NOMO-1 (cell line): ENCODE measurements around the gene HAPLN2.
"Not testable (repeated sequence)": the region's sequence is repeated elsewhere in the genome, so short reads cannot be mapped to it uniquely, and the experiment has no call there.

Source experiments
- DNase-seq, 2 experiments: peaks; one replicate each; lab custom pipeline; 2025; ENCODE audit not compliant: unreplicated experiment in 2 of 2; lab: John Stamatoyannopoulos, UW

HAPLN2 gene

DNA sequence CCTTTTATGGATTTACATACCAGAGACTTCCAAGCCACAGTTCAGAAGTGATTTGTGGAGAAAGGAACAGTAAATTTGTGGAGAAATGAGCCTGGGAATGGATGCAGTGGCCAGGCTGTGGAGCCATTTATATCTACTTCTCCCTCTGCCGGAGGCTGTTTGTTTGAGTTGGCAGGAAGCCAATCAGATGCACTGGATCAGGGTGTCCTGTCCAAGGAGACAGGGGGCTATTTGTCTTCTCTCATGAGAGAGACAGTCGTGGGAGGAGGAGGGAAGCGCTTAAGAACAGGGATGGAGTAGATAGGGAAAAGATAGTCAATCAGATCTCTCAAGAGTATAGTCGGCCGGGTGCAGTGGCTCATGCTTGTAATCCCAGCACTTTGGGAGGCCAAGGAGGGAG is 2.8 kb upstream of the HAPLN2 start:
- no peak for DNase-seq

GRCh38 chr1:156619582-156619955 is 354 bp downstream of the HAPLN2 start:
- no peak for DNase-seq

DNA sequence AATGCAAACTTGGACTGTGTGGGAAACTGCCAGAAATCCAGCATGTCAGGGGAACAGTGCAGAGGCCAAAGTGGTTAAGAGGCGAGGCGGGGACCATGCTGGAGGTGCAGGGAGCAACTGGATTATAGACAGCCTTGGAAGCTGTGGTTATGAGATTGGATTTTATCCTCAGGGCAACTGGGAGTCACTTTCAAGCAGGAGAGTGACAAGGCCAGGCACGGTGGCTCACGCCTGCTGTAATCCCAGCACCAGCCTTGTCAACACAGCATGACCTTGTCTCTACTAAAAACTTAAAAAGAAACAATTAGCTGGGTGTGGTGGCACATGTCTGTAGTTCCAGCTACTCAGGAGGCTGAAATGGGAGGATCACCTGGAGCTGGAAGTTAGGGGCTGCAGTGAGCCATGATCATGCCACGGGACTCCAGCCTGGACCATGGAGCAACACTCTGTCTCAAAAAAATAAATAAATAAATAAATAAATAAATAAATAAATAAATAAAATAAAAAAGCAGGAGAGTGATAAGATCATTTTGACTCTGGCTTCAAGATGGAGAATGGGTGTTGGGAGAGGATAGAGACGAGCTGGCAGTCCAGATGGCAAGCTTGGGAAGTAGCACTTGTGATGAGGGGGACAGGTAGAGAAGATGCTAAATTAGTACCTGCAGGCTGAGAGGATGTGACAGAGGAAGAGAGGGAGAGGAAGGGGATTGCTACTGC is 3.5 kb downstream of the HAPLN2 start:
- DNase-seq: no peak

GRCh38 chr1:156623946-156624813 is 5.0 kb downstream of the HAPLN2 start:
- DNase-seq: peak; percentile 25 to 49

DNA sequence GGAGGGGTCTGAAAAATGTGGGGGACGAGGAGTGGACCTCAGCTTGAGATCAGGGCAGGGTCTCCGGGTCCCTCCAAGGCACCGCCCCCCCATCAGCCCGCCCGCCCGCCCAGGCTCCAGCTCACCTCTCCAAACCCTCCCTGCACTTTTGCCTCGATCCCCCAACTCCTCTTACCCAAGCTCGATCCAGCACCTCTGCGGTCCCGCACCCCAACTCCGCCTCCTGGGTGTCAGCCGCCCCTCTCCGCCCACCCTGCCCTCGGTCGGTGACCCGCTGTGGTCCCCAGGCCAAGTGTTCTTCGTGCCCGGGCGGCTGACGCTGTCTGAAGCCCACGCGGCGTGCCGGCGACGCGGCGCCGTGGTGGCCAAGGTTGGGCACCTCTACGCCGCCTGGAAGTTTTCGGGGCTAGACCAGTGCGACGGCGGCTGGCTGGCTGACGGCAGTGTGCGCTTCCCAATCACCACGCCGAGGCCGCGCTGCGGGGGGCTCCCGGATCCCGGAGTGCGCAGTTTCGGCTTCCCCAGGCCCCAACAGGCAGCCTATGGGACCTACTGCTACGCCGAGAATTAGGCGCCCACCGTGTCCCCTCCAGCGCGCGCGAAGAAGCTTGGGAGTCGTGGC is 5.7 kb downstream of the HAPLN2 start:
- no peak for DNase-seq

GRCh38 chr1:156625436-156626078 is 6.3 kb downstream of the HAPLN2 start:
- DNase-seq: peak in 1 of 2 experiments; percentile 9

- no peak for DNase-seq
Measured at GRCh38 chr1:156626079-156626438, 6.8 kb downstream of the HAPLN2 start.

DNA sequence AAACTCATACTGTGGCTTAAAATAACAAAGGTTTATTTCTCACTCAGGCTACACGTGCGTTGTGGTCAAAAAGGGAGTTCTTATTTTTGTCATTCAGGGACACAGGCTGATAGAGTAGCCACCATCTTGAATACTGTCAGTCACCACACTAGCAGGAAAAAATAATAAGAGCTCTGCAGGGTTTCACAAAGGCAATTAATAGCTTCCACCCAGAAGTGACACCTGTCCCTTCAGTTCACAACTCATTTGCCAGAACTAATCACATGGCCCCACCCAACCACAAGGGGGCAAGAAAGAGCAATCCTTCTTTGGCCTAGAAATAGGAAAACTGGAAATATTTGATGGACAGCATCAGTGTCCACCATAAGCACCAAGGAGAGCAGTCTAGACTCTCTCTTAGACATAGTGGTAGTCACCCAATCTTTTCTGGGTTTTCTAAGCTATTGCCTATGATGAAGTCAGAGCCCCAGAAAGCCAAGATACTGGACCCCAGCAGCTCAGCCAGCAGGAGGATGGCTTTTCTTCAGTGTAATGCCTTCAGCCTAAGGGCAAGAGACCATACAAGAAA is 8.2 kb downstream of the HAPLN2 start:
- peak; percentile 20 to 34 for DNase-seq

DNA sequence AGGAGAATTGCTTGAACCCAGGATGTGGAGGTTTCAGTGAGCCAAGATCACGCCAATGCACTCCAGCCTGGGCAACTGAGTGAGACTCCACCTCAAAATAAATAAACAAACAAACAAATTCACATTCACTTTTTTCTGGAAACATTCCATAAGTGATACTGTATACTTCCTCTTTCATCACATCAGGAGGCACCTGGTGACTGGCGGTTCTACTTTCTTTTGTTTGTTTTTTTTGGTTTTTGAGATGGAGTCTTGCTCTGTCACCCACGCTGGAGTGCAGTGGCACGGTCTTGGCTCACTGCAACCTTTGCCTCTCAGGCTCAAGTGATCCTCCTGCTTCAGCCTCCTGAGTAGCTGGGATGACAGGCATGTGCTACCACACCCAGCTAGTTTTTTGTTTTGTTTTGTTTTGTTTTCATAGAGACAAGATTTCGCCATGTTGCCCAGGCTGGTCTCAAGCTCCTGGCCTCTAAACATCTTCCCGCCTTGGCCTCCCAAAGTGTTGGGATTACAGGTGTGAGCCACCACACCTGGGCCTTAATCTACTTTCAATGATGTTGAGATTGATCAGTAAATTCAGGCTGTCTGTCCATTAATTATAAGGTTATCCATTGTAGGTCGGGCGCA is 10.7 kb downstream of the HAPLN2 start:
- no peak for DNase-seq

DNA sequence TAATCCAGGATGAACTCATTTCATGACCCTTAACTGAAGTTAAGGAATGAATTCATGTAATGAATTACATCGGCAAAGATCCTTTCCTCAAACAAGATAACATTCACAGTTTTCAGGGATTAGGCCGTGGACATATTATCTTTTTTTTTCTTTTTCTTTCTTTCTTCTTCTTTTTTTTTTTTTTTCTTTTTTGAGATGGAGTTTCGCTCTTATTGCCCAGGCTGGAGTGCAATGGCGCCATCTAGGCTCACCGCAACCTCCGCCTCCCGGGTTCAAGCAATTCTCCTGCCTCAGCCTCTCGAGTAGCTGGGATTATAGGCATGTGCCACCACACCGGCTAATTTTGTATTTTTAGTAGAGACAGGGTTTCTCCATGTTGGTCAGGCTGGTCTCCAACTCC is 11.9 kb downstream of the HAPLN2 start:
- DNase-seq: not testable (repeated sequence)

- no peak for DNase-seq
Measured at GRCh38 chr1:156632355-156632754, 13.1 kb downstream of the HAPLN2 start.

GRCh38 chr1:156638189-156638985 is 19.2 kb downstream of the HAPLN2 start:
- no peak for DNase-seq

DNA sequence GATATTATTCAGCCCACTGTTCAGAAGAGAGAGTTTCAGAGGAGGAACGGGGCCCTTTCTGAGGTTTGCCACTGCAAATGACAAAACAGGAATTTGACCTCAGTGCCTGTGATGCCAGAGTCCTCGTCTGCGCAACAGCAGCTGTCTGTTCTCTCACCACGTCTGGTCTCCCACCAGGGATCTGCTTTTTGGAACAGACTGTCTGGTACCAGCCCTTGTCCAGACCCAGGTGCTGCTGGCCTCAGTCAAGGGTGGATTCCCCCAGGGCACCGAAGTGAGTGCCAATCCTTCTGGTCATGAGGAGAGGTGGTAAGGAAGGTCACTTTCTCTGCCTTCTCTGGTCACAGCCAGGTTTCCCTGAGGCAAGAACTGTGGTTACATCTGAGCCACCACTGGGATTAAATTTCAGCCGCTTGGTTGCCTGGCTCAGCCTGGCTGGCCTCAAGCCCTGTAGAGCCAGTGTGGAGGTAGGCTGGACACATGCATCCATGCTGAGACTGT is 20.4 kb downstream of the HAPLN2 start:
- DNase-seq: peak in 1 of 2 experiments; percentile 12

DNA sequence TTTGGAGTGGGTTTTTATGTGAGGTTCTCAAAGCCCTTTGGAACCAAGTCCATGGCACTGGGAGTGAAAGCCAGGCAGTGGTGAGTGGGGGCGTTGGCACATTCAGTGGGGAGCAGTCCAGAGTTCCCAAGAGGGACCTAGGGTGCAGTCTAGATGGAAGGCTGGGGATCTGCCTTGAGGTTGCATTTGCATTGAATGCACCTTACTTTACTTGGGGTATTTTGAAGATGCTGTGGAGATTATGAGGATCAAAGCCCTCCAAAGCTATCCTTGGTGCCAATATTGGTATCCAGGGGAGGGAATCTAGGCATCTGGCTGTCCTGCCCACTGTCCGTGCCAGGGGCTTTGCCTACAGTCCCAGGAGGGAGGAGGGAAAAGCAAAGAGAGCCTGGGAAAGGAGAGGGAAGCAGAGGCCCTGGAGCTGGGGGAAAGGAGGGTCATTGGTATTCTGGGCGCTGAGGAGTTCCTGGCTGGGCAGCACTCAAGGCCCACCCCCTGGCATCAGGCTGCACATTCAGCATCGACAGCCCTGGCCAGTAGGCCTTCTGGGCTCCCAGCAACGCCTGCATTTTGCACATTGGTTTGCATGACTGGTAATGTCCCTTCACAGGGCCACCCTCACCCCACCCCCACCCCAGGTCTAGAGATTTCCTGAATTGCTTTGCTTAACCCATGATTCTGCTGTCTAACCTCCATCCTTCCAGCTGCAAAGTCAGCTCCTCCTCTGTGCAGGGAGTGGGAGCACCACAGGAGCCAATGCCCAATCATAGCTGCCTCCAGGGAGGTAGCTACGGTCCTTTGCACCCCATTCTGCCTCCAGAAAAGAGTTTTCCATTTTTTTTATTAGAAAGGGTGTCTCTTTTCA is 21.9 kb downstream of the HAPLN2 start:
- DNase-seq: no peak

- DNase-seq: no peak
Measured at GRCh38 chr1:156641761-156642264, 22.6 kb downstream of the HAPLN2 start, which contains the start of gene BCAN. TSS of gene BCAN (plus strand) at chr1:156642117. CDS start at chr1:156646055, 3,938 bp downstream.

DNA sequence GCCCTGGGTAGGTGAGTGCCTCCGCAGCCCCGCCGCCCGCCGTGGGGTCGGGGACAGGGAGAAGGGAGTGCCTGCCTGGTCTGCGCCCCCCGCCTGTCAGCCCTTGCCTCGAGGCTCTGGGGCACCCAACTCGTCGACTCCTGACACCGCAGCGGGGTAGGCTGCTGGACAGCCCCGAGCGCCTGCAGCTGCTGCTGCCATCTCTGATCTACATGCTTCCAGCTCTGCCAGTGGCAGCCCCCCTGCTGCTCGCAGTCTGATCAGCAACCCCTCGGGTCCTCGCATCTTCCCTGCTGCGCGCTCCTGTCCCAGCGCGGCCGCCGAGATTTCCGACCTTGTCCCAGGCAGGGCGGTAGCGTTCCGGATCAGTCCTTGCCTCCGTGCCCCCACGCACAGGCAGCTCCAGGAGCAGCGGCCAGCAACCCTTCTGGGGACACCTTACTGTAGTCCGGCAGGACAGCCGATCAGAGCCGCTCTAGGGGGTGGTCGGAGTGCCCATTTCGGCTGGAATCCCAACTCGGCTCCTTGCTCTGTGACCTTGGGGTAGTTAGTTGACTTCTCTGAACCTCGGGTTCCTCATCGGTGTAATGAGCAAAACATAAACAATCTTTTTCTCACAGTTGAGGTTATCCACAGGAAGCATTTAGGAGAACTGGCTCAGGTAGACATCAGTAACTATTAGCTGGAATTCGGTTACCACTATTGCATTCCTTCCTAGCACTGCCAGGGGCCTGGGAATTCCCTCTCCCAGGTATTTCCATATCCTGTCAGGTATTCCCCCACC is 23.2 kb downstream of the HAPLN2 start:
- no peak for DNase-seq

DNA sequence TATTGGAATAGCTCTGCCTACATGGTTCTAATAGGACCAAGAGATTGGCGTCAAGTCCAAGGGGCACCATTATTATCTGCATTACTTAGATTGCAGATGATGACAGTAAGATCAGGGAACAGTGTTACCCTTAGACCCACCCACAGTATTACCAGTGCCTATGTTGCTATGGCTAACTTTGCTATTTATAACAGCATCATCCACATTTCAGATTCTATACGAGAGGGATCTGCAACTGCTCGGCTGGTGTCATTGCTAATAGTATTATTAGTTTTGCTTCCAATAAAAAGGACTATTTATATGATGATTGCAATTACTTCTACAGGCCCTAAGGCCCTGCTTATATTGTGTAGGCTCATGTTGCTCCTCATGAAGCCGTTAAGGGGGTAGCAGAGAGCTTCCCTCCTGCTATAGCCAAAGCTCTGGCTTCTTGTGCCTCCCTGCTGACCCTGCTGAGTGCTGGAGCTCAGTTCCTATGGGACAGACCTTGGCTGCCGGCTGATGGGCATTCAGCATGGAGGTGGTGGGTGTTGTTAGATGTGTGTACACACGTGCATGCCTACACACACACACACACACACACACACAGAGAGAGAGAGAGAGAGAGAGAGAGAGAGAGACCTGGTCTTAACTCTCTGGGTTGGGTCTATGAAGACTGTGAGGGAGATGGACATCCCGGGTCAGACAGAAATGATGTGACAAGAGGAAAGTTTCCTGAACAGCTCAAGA is 24.0 kb downstream of the HAPLN2 start:
- no peak for DNase-seq
